ENCODE data around the gene OSBPL10. TPM values are rescaled to one million over a fixed set of nuclear protein-coding genes. Genes with fewer than 3 reads are reported as not detected.

OSBPL10 gene
- total RNA-seq, 4 donors from 2014 or later, result 12.5 to 38.3 (median 22.7) TPM

DNA sequence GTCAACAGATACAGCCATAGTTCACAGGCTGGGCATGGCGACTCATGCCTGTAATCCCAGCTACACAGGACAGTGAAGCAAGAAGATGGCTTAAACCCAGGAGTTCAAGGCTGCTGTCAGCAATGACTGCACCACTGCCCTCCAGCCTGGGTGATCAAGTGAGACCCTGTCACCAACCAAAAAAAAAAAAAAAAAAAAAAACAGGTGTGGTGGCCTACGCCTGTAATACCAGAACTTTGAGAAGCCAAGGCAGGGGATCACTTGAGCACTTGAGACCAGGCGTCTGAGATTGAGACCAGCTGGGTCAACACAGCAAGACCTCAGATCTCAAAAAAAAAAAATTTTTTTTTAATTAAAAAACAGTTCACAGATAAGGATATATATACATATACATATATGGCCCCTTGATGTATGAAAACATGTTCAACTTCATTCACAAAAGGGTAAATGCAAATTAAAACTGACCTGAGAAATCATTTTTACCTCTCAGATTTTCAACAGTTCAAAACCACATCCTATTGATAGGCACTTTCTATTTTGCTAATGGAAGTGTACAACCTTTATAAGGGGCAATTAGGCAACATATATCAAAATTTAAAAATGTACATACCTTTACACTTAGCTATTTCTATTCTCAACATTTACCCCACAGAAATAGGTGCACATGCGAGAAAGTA, 51.1 kb downstream of the OSBPL10 start:
- 94% methylated on average over 4 of the region's 4 CpGs for WGBS
- no peak for DNase-seq (ENCODE audit: low spot score in 2 of 2)
- H3K36me3 ChIP-seq, result no peaks in the 10 kb centered on the region

DNA sequence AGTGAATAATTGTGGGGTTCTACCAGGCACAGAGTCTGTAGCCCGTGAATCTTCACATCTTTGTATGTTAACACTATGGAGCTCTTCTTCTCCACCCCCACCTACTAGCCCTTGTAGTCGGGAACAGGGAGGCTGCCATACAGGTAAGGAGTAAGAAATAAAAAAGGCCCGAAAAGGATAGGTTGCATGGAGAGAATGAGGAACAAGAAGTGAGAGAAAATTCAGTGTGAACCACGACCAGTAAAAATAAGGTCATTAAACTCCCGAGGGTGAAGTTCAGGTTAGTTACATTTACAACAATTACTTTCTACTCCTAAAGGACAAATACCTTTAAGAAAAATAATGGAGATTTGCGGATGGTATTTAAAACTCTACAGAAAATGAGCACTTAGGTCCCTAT, 53.3 kb downstream of the OSBPL10 start:
- H3K27me3 ChIP-seq, result no peaks in the 10 kb centered on the region
- DNase-seq (ENCODE audit: low spot score in 2 of 2), result no peak
- 85% methylated on average over 6 of the region's 6 CpGs for whole genome bisulfite sequencing
- H3K27ac ChIP-seq, result no peak overlapping the region
- no peaks in the 10 kb centered on the region for H3K36me3 ChIP-seq
- H3K4me3 ChIP-seq, result no peak overlapping the region
- H3K9me3 ChIP-seq, result no peaks in the 10 kb centered on the region
- no peaks in the 10 kb centered on the region for H3K4me1 ChIP-seq
- TF ChIP-seq, protein P1, sequence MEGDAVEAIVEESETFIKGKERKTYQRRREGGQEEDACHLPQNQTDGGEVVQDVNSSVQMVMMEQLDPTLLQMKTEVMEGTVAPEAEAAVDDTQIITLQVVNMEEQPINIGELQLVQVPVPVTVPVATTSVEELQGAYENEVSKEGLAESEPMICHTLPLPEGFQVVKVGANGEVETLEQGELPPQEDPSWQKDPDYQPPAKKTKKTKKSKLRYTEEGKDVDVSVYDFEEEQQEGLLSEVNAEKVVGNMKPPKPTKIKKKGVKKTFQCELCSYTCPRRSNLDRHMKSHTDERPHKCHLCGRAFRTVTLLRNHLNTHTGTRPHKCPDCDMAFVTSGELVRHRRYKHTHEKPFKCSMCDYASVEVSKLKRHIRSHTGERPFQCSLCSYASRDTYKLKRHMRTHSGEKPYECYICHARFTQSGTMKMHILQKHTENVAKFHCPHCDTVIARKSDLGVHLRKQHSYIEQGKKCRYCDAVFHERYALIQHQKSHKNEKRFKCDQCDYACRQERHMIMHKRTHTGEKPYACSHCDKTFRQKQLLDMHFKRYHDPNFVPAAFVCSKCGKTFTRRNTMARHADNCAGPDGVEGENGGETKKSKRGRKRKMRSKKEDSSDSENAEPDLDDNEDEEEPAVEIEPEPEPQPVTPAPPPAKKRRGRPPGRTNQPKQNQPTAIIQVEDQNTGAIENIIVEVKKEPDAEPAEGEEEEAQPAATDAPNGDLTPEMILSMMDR (IDR thresholded peaks at IDR 0.05), result no peak
- TF ChIP-seq POLR2AphosphoS5 (IDR thresholded peaks at IDR 0.05) (no peak), POLR2A (IDR thresholded peaks at IDR 0.05) (no peak), EP300 (IDR thresholded peaks at IDR 0.05) (no peak)

More for the DNA sequence above, 51.1 kb downstream of the OSBPL10 start:
- Histone ChIP-seq H3K27ac (no peak overlapping the region), H3K4me3 (no peak overlapping the region), H3K4me1 (peaks cover 9% of the 10 kb centered on the region), H3K27me3 (no peaks in the 10 kb centered on the region), H3K9me3 (no peaks in the 10 kb centered on the region)
- TF ChIP-seq POLR2AphosphoS5 (IDR thresholded peaks at IDR 0.05) (no peak), POLR2A (IDR thresholded peaks at IDR 0.05) (no peak), EP300 (IDR thresholded peaks at IDR 0.05) (no peak)
- TF ChIP-seq, protein P1 (IDR thresholded peaks at IDR 0.05), result no peak

DNA sequence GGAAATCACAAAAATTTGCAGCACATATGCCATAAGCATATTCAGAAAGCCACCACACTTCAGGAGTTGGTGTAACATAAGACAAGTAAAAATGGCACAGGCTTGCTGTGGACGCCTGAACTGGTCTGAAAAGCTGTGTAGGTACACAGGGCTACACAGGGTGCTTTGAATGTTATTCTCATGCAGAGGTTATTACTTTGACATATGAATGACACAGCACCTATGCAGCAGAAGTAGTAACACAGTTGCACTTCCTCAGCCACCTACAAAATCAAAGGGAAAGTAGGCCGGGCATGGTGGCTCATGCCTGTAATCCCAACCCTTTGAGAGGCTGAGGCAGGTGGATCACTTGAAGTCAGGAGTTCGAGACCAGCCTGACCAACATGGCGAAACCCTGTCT, 54.5 kb downstream of the OSBPL10 start:
- H3K4me3 ChIP-seq, result no peak overlapping the region
- 89% methylated on average over 4 of the region's 4 CpGs for WGBS
- H3K36me3 ChIP-seq, result no peaks in the 10 kb centered on the region
- no peak overlapping the region for H3K27ac ChIP-seq
- no peaks in the 10 kb centered on the region for H3K4me1 ChIP-seq
- no peak for DNase-seq (ENCODE audit: low spot score in 2 of 2)
- TF ChIP-seq POLR2A (IDR thresholded peaks at IDR 0.05) (no peak), EP300 (IDR thresholded peaks at IDR 0.05) (no peak), POLR2AphosphoS5 (IDR thresholded peaks at IDR 0.05) (no peak)
- TF ChIP-seq, protein P1 (IDR thresholded peaks at IDR 0.05), result no peak
- H3K9me3 ChIP-seq, result no peaks in the 10 kb centered on the region
- no peaks in the 10 kb centered on the region for H3K27me3 ChIP-seq

DNA sequence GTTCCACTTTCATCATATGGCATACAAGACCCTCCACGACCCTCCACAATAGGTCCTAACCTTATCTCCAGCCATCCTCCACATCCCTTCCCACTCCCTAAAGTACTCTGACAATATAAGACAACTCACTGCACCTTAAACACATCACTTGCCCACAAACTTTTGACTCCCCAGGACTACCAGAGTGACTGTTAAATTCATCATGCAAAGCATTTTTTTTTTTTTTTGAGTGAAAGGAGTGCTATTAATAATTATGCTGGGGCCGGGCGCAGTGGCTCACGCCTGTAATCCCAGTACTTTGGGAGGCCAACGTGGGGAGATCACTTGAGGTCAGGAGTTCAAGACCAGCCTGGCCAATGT, 55.8 kb downstream of the OSBPL10 start:
- Histone ChIP-seq H3K27ac (no peak overlapping the region), H3K4me1 (no peaks in the 10 kb centered on the region), H3K4me3 (no peak overlapping the region), H3K36me3 (no peaks in the 10 kb centered on the region), H3K27me3 (no peaks in the 10 kb centered on the region), H3K9me3 (peaks cover 1% of the 10 kb centered on the region)
- TF ChIP-seq POLR2A (IDR thresholded peaks at IDR 0.05) (no peak), POLR2AphosphoS5 (IDR thresholded peaks at IDR 0.05) (no peak), EP300 (IDR thresholded peaks at IDR 0.05) (no peak)
- TF ChIP-seq, protein P1 (IDR thresholded peaks at IDR 0.05), result no peak
- 71% methylated on average over 5 of the region's 5 CpGs for WGBS
- no peak for DNase-seq (ENCODE audit: low spot score in 2 of 2)

DNA sequence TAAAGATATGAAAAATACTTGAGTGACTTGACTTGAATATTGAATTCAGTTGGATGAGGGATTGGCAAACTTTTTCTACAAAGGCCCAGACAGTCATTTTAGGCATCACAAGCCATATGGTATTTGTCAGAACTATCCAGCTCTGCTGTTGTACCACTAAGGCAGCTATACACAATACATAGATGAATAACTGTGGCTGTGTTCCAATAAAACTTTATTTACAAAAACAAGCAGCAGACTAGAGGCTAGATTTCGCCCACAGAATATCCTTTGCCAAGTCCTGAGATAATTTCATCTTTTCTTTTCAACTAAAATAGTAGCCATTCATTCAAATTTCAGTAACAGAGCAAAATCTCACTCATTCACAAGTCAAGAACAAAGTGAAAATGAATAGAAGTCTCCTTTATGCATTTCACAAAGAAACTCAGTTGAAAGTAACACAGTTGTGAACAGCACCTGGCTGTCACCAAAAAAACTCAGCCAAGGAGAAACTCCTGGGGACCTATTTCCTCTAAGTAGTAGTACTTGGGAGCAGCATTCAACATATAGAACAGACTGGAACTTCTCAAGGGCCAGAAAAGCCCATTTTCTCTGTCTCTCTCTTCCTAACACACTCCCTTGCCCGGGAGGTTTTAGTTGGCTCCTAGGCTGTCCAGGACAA, 56.3 kb downstream of the OSBPL10 start:
- Histone ChIP-seq H3K27ac (no peak overlapping the region), H3K36me3 (no peaks in the 10 kb centered on the region), H3K4me1 (no peaks in the 10 kb centered on the region), H3K4me3 (no peak overlapping the region), H3K27me3 (no peaks in the 10 kb centered on the region), H3K9me3 (peaks cover 4% of the 10 kb centered on the region)
- no peak for DNase-seq (ENCODE audit: low spot score in 2 of 2)
- TF ChIP-seq EP300 (IDR thresholded peaks at IDR 0.05), result no peak
- TF ChIP-seq POLR2A (IDR thresholded peaks at IDR 0.05), result no peak
- TF ChIP-seq POLR2AphosphoS5 (IDR thresholded peaks at IDR 0.05), result no peak
- TF ChIP-seq, protein P1 (IDR thresholded peaks at IDR 0.05), result no peak
- whole genome bisulfite sequencing, result 83% methylated on average over 2 of the region's 2 CpGs
